ENCODE results near the gene PRELP.
"Not testable (repeated sequence)": the region's sequence is repeated elsewhere in the genome, so short reads cannot be mapped to it uniquely, and the experiment has no call there.

Gene PRELP

GRCh38 chr1:203454986-203455471, 20.6 kb upstream of the PRELP start:
- DNase-seq = no peak

GRCh38 chr1:203455706-203456105, 19.9 kb upstream of the PRELP start:
- no peak for DNase-seq

- no peak for DNase-seq
Measured at GRCh38 chr1:203456577-203456976, 19.0 kb upstream of the PRELP start.

- DNase-seq = no peak
Measured at GRCh38 chr1:203458078-203458477, 17.5 kb upstream of the PRELP start.

- DNase-seq = no peak
Measured at GRCh38 chr1:203459671-203460201, 15.9 kb upstream of the PRELP start.

- DNase-seq = peak; percentile 15
Measured at GRCh38 chr1:203461717-203462116, 13.9 kb upstream of the PRELP start.

- DNase-seq = no peak
Measured at GRCh38 chr1:203462143-203462542, 13.5 kb upstream of the PRELP start.

- no peak for DNase-seq
Measured at GRCh38 chr1:203462878-203463277, 12.7 kb upstream of the PRELP start.

- DNase-seq = no peak
Measured at GRCh38 chr1:203463469-203464062, 12.0 kb upstream of the PRELP start.

- DNase-seq = no peak
Measured at GRCh38 chr1:203464226-203464625, 11.4 kb upstream of the PRELP start.

GRCh38 chr1:203464743-203465142, 10.9 kb upstream of the PRELP start:
- DNase-seq = no peak

GRCh38 chr1:203465146-203465798, 10.3 kb upstream of the PRELP start:
- DNase-seq = no peak

- no peak for DNase-seq
Measured at GRCh38 chr1:203465948-203466347, 9.7 kb upstream of the PRELP start.

- not testable (repeated sequence) for DNase-seq
Measured at GRCh38 chr1:203466906-203467549, 8.6 kb upstream of the PRELP start.

- DNase-seq = no peak
Measured at GRCh38 chr1:203467550-203467921, 8.1 kb upstream of the PRELP start.

GRCh38 chr1:203468326-203468725, 7.3 kb upstream of the PRELP start:
- DNase-seq = no peak

- no peak for DNase-seq
Measured at GRCh38 chr1:203470240-203470639, 5.4 kb upstream of the PRELP start.

- DNase-seq = no peak
Measured at GRCh38 chr1:203471841-203472240, 3.8 kb upstream of the PRELP start.

GRCh38 chr1:203473281-203473680, 2.3 kb upstream of the PRELP start:
- DNase-seq = no peak

- no peak for DNase-seq
Measured at GRCh38 chr1:203473781-203474305, 1.8 kb upstream of the PRELP start.

- DNase-seq = no peak
Measured at GRCh38 chr1:203476216-203476814, 709 bp downstream of the PRELP start.

GRCh38 chr1:203477748-203478147, 2.1 kb downstream of the PRELP start:
- DNase-seq = no peak

GRCh38 chr1:203478231-203478630, 2.6 kb downstream of the PRELP start:
- DNase-seq = no peak
